Astrocyte (in vitro differentiated cells and primary cell): Measurements from ENCODE around the gene ANKRD12.

Source experiments
- EZH2 ChIP-seq: IDR thresholded peaks from 2 replicates; pipeline ENCODE4 v1.6.1; 2012; ENCODE audit warnings: mild to moderate bottlenecking, low read length, inconsistent platforms; ENCODE audit not compliant: insufficient read depth
- TF ChIP-seq, protein P1 (sequence below): IDR thresholded peaks from 2 replicates; pipeline ENCODE4 v1.5.1; 2011; ENCODE audit warnings: low read depth, mild to moderate bottlenecking, inconsistent platforms, low read length, moderate library complexity; ENCODE audit not compliant: insufficient read depth

DNA sequence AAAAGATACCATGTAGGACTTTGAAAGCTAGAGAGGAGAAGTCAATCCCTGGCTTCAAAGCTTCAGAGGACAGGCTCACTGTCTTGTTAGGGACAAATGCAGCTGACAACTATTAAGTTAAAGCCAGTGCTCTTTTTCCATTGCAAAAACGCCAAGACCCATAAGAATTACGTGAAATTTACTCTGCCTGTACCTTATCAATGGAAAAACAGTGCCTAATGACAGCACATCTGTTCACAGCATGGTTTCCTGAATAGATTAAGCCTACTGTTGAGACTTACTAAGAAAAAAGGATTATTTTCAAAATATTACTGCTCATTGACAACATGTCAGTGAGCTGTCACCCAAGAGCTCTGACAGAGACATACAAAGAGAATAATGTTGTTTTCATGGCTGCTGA is 52.9 kb downstream of the ANKRD12 start:
- no peak for TF ChIP-seq EZH2
- TF ChIP-seq, protein P1, sequence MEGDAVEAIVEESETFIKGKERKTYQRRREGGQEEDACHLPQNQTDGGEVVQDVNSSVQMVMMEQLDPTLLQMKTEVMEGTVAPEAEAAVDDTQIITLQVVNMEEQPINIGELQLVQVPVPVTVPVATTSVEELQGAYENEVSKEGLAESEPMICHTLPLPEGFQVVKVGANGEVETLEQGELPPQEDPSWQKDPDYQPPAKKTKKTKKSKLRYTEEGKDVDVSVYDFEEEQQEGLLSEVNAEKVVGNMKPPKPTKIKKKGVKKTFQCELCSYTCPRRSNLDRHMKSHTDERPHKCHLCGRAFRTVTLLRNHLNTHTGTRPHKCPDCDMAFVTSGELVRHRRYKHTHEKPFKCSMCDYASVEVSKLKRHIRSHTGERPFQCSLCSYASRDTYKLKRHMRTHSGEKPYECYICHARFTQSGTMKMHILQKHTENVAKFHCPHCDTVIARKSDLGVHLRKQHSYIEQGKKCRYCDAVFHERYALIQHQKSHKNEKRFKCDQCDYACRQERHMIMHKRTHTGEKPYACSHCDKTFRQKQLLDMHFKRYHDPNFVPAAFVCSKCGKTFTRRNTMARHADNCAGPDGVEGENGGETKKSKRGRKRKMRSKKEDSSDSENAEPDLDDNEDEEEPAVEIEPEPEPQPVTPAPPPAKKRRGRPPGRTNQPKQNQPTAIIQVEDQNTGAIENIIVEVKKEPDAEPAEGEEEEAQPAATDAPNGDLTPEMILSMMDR = no peak
